ENCODE data around the gene IL23A.
"Not testable (repeated sequence)": the region's sequence is repeated elsewhere in the genome, so short reads cannot be mapped to it uniquely, and the experiment has no call there.

IL23A gene

GRCh38 chr12:56336361-56337167, 2.1 kb upstream of the IL23A start:
- no peak for TF ChIP-seq ZNF274 (IDR thresholded peaks at IDR 0.05; ENCODE audit: low read depth, low read length)

GRCh38 chr12:56337753-56338251, 882 bp upstream of the IL23A start:
- TF ChIP-seq ZNF274 (IDR thresholded peaks at IDR 0.05; ENCODE audit: low read depth, low read length): no peak
- no peak overlapping the region for H3K4me3 ChIP-seq (ENCODE audit: low read length)

More at GRCh38 chr12:56336361-56337167, 2.1 kb upstream of the IL23A start:
- H3K4me3 ChIP-seq (ENCODE audit: low read length): no peak overlapping the region

- TF ChIP-seq ZNF274 (IDR thresholded peaks at IDR 0.05; ENCODE audit: low read depth, low read length): no peak
- no peak overlapping the region; the same call in 1 of the 2 replicates for H3K4me3 ChIP-seq (ENCODE audit: low read length)
Observed at GRCh38 chr12:56339158-56339422, 406 bp downstream of the IL23A start.

- no peak for TF ChIP-seq ZNF274 (IDR thresholded peaks at IDR 0.05; ENCODE audit: low read depth, low read length)
- H3K4me3 ChIP-seq (ENCODE audit: low read length): no peak overlapping the region
Observed at GRCh38 chr12:56341616-56342015, 2.9 kb downstream of the IL23A start.

GRCh38 chr12:56342290-56342689, 3.6 kb downstream of the IL23A start:
- H3K4me3 ChIP-seq (ENCODE audit: low read length): not testable (repeated sequence)

GRCh38 chr12:56346675-56347074, 8.0 kb downstream of the IL23A start:
- no peak overlapping the region for H3K4me3 ChIP-seq (ENCODE audit: low read length)
- no peak for TF ChIP-seq ZNF274 (IDR thresholded peaks at IDR 0.05; ENCODE audit: low read depth, low read length)

- H3K4me3 ChIP-seq (ENCODE audit: low read length): not testable (repeated sequence)
Observed at GRCh38 chr12:56347255-56347654, 8.6 kb downstream of the IL23A start.

- H3K4me3 ChIP-seq (ENCODE audit: low read length): no peak overlapping the region
- TF ChIP-seq ZNF274 (IDR thresholded peaks at IDR 0.05; ENCODE audit: low read depth, low read length): no peak
Observed at GRCh38 chr12:56348776-56349175, 10.1 kb downstream of the IL23A start.

GRCh38 chr12:56350662-56351061, 12.0 kb downstream of the IL23A start:
- H3K4me3 ChIP-seq (ENCODE audit: low read length): no peak overlapping the region
- TF ChIP-seq ZNF274 (IDR thresholded peaks at IDR 0.05; ENCODE audit: low read depth, low read length): no peak

- no peak for TF ChIP-seq ZNF274 (IDR thresholded peaks at IDR 0.05; ENCODE audit: low read depth, low read length)
- no peak overlapping the region for H3K4me3 ChIP-seq (ENCODE audit: low read length)
Observed at GRCh38 chr12:56351325-56351724, 12.6 kb downstream of the IL23A start.

GRCh38 chr12:56358836-56359532, 20.3 kb downstream of the IL23A start:
- peak overlapping the region; percentile 97 for H3K4me3 ChIP-seq (ENCODE audit: low read length)
- TF ChIP-seq ZNF274 (IDR thresholded peaks at IDR 0.05; ENCODE audit: low read depth, low read length): no peak

- no peak for TF ChIP-seq ZNF274 (IDR thresholded peaks at IDR 0.05; ENCODE audit: low read depth, low read length)
- H3K4me3 ChIP-seq (ENCODE audit: low read length): peak within 1 kb of the TSS; percentile 97
Observed at GRCh38 chr12:56359851-56360767, 21.4 kb downstream of the IL23A start, which contains the start of gene STAT2. Gene STAT2 (minus strand): TSS chr12:56360107. CDS start chr12:56356571, 3,536 bp downstream.

- no peak for TF ChIP-seq ZNF274 (IDR thresholded peaks at IDR 0.05; ENCODE audit: low read depth, low read length)
- H3K4me3 ChIP-seq (ENCODE audit: low read length): no peak overlapping the region
Observed at GRCh38 chr12:56361487-56362129, 22.9 kb downstream of the IL23A start.

All from GM08714 (cell line).